GM19351 (cell line): ENCODE results near the gene HSPE1.
A peak's percentile ranks its signal among the peaks of the same experiment; 100 is the strongest.
"Not testable (repeated sequence)": the region's sequence is repeated elsewhere in the genome, so short reads cannot be mapped to it uniquely, and the experiment has no call there.

Experiments used
- ATAC-seq: cut with Tn5 transposase; IDR thresholded peaks from one replicate; pipeline ENCODE4 v1.9.1; 2021; ENCODE audit warnings: mild to moderate bottlenecking, moderate library complexity; ENCODE audit not compliant: unreplicated experiment

HSPE1 gene

DNA sequence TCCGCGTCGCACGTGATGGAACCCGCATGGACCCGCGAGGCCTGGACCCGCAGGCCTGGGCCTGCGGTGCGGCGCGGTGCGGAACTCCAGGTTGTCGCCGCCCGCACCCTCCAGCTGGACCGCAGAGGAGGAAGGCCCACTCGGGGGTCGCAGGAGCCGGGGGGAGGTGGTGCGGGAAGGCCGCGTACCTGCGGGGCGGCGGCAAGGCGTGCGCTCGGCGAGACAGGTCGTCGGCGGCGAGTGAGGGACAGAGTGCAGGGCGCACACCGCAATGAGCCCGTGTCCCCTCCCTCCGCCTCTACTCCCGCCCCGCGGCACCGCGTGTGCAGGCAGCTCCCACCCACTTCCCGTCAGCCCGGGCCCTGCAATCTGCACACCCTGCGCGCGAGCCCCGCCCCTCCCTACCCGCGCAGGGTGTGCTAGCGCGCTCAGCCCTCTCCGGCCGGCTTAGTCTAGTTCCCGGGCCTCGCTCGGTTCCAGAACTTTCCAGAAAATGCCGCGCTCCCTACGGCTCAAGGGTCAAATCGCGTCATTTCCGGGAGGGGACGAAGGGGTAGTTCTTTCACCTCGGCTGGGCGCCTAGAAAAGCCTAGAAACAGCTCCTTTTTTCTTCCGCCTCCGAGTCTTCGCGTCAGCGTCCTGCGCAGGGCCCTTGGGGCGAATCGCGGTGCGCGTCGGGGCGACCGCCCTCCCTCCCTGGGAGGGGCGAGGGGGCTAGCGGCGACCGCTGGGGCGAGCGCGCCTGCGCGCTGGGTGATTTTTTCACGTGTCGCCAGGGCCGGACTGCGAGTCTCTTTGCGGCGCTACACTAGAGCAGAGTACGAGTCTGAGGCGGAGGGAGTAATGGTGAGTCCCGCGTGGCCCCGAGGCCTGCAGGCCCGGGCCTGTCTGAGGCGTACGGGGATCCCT is at the start of gene HSPE1, which contains the start of gene HSPD1:
Gene HSPE1, plus strand, starts transcription at position 786 of the 909 bp plus-strand sequence. Its CDS starts 58 bp downstream, at position 844.
Gene HSPD1, minus strand, starts transcription at position 247 of the 909 bp plus-strand sequence. CDS start 992 bp downstream, outside the sequence.
- ATAC-seq, result peak; percentile 75

DNA sequence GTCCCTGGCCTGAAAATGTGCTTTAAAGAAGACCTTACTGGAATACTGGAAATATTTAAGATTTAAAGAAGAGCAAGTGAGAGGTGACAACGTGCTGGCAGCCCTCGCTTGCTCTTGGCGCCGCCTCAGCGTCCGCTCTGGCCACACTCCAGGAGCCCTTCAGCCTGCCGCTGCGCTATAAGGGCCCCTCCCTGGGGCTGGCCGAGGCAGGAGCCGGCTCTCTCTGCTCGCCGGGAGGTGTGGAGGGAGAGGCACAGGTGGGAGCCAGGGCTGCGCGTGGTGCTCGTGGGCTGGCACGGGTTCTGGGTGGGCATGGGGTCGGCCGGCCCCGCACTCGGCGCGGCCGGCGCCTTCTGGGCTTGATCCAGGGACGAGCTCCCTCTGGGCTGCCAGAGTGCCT is 49.7 kb upstream of the HSPE1 start:
- no peak for ATAC-seq

DNA sequence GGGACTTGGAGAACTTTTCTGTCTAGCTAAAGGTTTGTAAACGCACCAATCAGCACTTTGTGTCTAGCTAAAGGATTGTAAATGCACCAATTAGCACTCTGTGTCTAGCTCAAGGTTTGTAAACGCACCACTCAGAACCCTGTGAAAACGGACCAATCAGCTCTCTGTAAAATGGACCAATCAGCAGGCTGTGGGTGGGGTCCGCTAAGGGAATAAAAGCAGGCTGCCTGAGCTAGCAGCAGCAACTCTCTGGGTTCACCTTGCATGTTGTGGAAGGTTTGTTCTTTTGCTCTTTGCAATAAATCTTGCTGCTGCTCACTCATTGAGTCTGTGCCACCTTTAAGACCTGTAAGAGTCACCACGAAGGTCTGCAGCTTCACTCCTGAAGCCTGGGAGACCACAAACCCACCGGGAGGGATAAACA is 49.2 kb upstream of the HSPE1 start:
- ATAC-seq, result not testable (repeated sequence)

DNA sequence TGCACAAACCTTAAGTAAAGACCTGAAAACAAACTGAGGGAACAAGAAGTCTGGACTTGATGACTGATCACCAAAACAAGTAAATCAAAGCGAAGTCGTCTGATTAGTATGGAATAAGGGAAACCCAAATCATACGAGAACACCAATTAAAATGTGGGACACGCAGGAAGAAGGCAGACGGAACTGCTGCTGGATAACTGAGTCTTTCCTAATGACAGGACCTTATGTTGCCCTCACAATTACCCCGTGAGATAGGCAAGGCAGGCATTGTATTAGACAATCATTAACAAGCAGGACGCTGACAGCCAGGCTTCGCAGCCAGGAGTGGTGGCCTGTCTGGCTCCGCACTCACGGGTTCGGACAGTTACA is 47.4 kb upstream of the HSPE1 start:
- no peak for ATAC-seq

DNA sequence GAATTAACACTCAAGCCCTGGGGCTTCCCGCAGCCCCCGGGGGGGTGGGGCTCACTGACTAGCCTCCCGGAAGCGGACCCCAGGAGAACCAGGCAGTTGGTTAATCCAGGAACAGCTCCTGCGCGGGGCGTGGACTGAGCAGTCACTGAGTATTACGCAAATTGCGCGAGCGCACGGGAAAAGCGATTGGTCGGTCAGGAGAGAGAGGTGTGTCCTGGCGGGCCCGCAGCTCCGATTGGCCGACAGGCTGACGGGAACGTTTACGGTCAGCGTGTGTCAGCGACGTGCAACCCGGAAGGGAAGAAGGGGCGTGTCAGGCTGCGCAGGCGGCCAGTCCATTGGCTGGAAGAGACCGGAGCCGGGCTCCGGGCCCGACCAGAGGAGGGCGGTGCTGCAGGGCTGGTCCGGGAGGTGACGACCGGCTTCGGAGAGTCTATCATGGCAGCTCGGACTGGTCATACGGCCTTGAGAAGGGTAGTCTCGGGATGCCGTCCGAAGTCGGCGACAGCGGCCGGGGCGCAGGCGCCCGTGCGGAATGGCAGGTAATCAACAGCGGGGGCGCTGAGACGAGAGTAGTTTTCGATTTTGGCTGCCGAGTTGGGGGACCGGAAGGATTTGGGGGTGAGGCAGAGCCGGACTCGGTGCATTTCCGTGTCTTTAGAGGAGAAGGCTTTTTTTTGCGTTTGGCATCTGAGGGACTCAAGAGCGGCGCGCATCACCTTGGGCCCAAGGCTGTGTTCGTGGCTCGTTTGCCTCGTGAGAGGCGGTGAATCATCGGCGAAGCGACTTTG is 46.9 kb upstream of the HSPE1 start, which contains the start of gene COQ10B:
Gene COQ10B, plus strand, starts transcription at position 430 of the 791 bp plus-strand sequence. Its CDS starts 9 bp downstream, at position 439.
- peak; percentile 88 for ATAC-seq

DNA sequence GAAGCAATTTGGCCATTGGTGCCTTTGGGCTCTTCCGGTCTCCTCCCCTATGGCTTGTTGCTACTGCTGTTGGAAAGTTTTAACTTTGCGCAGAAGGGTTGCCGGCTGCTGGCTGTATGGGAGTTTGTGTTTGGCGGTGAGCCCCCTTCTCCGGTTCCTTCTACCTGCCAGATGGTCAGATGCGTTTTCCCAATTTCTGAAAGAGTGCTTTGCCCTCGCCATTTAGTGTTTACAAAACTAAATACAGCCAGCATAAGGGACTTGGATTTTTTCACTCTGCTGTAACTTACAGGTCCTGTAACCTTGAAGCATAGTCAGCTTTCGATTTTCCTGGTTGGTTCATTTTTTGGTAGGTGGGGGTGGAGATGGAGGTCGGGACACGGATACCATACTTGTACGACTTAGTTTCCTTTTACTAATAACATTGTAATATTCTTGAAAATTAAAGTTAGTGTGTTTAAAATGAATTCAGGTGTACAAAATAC is 46.2 kb upstream of the HSPE1 start:
- ATAC-seq, result peak; percentile 39

DNA sequence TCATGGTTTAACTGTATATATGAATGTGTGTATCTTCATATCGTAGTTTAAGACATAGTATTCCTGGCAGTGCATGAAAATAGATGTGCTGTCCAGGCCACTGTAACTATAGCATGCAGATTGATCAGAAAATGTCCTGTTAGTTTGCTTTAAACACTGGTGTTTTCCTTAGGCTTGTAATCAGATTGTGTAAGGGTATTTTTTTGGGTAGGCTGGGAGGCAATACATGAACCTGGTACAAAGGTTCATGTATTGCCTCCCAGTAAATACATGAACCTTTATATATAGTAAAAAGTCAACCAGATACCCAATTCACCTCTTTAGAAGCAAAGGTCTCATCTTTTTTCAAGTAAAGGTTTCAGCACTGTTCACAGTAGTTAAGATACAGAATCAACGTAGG is 45.3 kb upstream of the HSPE1 start:
- no peak for ATAC-seq

DNA sequence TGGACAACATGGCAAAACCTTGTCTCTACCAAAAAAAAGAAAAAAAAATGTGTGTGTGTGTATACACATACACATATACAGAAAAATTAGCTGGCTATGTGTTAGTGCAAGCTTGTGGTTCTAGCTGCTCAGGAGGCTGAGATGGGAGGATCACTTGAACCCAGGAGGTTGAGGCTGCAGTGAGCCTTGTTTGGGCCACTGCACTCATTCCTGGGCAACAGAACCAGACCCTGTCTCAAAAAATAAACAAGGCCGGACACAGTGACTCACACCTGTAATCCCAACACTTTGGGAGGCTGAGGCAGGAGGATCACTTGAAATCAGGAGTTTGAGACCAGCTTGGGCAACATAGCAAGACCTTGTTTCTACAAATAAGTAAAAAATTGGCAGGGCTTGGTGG is 44.8 kb upstream of the HSPE1 start:
- ATAC-seq, result no peak

DNA sequence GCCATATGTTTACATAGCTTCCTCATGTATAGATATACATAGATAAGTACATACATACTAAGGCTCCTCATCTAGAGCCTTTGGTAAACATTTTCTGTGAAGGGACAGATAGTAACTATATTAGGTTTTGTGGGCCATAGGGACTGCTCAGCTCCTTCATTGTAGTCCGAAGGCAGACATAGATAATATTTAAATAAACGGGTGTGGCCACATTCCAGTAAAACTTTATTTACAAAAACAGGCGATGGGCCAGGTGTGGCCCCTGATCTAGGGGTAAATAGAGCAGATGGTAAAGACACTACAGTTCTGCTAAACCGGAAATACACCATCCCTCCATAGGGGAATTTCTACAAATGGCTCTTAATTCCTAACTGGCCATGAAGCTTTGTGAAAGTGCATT is 39.5 kb upstream of the HSPE1 start:
- ATAC-seq, result no peak

DNA sequence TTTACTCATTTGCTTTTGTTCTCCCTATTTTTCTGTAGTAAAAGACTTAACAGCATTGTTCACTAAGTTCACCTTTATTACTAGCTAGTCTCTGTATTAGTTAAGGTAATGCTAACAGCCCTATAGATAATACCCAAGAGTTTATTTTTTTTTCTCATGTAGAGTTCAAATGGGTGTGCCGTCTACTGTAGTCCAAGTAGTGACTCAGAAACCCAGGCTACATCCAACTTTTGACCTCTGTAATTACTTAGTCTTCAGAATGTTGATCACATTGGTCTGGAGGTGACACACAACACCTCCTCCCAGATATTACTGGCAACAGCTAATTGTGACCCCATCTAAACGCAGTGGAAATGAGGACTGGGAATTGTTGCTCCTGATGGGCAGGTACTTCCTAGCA is 39.1 kb upstream of the HSPE1 start:
- ATAC-seq, result no peak

DNA sequence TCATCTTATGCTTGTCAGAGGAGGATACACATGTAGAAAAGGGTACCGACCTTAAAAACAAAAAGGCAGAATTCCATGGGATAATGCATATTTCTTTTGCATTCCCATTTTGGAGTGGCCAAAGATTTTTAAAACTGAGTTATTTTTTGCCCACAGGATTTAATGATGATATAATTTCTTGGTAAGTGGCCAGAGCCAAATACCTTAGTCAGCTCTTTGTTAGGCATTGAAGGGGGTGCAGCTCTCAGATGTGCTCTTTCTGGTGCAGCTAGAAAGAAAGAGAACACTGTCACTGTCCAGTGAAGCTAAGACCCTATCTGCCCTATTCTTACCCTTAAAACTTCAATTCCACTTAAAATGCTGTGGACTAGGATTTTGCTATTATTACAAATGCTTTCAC is 36.0 kb upstream of the HSPE1 start:
- no peak for ATAC-seq

DNA sequence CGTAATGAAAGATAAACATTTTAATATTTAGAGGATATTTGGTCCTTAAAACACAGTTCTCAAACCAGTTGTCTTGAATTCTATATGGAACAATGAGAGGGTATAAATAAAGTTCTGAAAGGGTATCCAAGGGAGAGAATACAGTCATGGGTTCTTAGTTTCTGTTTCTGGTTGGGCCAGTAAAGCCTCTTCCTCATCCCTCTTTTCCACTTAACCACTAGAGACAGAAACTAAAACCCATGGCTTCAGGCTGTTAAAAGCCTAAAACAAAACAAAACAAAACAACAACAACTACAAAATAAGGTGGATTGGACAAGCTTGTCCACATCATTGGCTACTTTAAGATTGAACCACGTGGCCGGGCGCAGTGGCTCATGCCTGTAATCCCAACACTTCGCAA is 28.0 kb upstream of the HSPE1 start:
- no peak for ATAC-seq

DNA sequence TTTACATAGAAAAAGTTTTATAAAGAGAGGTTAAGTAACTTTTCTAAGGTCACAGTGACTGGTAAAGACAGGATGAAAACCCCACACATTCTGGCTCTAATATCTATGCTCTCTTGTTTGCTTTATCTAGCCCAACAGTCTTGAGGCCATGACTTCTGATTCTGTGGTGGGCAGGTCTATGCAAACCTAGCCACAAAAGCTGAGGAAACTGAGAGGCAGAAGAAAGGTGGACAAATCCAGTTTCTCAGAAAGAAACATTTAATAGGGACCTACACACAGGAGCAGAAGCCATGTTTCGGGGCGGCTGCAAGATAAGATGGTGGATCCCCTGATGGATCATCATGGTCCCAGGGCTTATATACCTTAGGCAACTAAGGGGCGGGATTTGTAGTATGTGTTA is 22.4 kb upstream of the HSPE1 start:
- no peak for ATAC-seq

DNA sequence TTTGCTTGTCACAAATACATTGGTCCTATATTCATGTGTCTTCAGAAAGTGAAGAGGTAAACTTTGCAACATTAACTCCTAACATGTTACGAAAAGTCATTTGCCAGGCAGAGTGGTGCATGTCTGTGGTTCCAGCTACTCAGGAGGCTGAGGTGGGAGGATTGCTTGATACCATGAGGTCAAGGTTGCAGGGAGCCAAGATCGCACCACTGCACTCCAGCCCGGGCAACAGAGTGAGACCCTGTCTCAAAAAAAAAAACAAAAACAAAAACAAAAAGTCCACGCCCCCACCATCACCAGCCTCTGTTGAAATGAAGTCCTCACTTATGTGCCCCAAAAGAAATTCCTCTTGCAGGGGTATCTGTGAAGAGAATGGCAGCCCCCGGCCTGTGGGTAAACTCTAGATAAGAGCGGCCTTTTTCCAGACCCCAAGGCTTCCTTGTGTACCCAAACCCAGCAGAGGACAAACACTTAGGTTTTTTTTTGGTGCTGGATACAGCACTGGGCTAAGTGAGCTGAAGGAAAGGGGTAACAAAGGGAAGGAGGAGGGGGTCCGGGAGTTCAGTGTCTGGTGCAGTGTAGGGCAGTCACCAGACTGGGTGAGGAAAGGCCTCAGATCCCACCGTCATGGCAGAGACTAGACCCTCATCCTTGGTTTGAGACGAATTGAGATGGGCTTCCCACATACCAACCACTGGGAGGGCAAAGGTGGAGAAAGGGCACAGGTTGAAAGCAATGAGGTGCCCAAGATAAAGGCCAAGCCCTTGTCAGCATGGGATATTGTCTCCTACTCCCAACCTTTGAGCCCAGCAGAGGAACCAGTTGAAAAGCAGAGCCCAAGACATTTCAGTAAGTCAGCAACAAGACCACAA is 19.8 kb upstream of the HSPE1 start:
- ATAC-seq, result no peak

DNA sequence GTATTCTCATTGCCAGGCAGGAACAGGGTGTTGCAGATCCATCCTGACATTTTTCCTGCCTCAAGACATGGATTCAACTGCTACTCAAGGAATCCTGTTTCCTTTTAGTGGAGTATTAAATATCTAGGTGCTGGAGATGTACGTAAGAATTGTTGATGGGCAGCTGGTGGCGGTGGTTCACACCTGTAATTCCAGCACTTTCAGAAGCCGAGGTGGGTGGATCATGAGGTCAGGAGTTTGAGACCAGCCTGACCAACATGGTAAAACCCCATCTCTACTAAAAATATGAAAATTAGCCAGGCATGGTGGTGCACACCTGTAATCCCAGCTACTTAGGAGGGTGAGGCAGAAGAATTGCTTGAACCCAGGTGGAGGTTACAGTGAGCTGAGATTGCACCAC is 15.9 kb upstream of the HSPE1 start:
- not testable (repeated sequence) for ATAC-seq

DNA sequence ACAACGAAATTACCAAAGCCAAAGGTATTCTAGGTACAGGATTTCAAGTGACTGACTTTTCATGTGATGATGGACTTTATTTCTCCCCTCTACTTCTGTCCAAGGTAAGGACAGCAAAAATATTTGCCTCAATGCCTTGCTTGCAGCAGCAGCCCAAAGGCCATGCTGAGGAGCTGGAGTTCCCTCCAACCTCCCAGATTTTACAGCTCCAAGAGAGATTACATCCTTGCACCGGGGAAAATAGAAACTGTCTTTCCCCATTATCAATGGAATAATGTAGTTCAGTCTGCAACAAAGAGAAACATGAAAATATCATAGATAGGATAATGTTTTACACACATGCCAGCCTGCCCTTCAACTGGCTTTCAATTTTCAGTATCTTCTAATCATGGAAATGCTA is 14.0 kb upstream of the HSPE1 start:
- ATAC-seq, result no peak

DNA sequence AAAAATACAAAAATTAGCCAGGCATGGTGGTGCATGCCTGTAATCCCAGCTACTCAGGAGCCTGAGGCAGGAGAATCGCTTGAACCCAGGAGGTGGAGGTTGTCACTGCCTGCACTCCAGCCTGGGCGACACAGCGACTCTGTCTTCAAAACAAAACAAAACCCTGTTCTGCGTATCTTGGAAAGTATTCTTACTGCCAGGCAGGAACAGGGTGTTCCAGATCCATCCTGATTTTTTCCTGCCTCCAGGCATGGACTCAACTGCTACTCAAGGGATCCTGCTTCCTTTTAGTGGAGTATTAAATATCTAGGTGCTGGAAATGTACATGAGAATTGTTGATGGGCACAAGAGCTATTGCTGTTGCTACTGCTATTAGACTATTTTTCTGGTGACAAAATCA is 12.8 kb upstream of the HSPE1 start:
- ATAC-seq, result no peak

DNA sequence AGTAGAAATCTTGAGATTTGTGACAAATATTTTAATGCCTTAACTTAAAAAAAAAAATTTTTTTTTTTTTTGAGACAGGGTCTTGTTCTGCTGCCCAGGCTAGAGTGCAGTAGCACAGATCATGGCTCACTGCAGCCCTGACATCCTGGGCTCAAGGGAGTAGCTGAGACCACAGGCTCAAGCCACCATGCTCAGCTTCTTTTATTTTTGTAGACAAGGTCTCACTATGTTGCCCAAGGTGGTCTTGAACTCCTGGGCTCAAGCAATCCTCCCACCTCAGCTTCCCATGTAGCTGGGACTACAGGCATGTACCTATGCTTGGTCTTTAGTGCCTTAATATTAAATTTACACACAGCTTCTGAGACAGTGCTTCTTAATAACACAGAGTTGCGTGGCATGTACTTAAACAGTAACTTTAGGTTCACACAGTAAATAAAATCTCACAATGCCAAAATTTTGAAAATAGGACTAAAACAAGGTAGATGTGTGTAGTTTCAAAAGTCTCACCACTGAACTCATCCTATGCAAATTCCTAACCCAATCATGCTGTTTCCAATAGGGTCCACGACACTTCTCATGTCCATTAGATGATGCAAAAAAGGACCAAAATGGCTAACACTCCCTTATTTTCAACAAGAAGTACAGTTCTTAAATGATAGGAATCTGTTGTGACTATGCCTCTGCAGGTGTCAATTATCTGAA is 4.6 kb upstream of the HSPE1 start:
- no peak for ATAC-seq

DNA sequence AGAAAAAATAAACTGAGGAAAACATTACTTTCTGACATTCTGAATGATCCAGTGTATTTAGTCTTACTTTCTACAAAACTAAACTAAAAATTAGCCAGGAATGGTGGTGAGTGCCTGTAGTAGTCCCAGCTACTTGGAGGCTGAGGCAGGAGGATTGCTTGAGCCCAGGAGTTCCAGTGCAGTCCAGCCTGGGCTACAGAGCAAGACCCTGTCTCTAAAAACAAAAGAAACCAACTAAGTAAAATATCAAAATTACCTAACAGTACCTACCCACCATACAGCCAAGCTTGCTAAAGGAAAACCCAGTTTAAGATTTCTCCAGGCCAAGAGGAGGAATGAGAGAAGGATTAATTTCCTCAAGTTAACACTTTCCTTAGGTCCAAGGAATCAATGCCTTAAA is 3.5 kb upstream of the HSPE1 start:
- ATAC-seq, result no peak

DNA sequence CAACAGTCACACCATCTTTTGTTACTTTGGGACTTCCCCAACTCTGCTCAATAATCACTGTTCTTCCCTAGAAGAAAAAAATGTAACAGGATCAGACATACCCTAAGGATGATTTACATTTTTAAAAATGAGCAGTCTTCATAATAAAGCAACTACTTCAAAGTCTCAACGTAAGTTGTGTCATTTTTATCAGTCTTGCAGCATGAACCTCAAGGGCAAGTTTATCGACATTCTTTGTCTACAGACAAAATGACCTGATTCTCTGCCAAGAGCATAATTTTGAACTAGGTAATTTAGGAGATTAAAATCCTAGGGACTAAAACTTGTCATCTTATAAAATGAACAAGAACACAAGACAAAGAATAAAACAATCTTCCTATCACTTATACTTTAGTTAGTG is 2.9 kb upstream of the HSPE1 start:
- ATAC-seq, result no peak
